Measurements from ENCODE around the gene GPR27.

The GPR27 gene

GRCh38 chr3:71753701-71754609 lies at the start of gene GPR27:
Gene GPR27 (plus strand): TSS chr3:71753855. CDS start chr3:71754050, 195 bp downstream.
- FAIRE-seq = peak; percentile 87
- DNase-seq (ENCODE audit: insufficient read length, low spot score) = peak; percentile 19

GRCh38 chr3:71704915-71705314 lies 48.7 kb upstream of the GPR27 start:
- DNase-seq (ENCODE audit: insufficient read length, low spot score) = no peak
- FAIRE-seq = no peak

- DNase-seq (ENCODE audit: insufficient read length, low spot score) (no peak), FAIRE-seq (no peak)
Measured at GRCh38 chr3:71705681-71706080, 48.0 kb upstream of the GPR27 start.

GRCh38 chr3:71707595-71707994 lies 46.1 kb upstream of the GPR27 start:
- no peak for FAIRE-seq

GRCh38 chr3:71708476-71709105 lies 45.1 kb upstream of the GPR27 start:
- no peak for FAIRE-seq
- DNase-seq (ENCODE audit: insufficient read length, low spot score) = no peak

More at GRCh38 chr3:71707595-71707994, 46.1 kb upstream of the GPR27 start:
- no peak for DNase-seq (ENCODE audit: insufficient read length, low spot score)

GRCh38 chr3:71709908-71710511 lies 43.6 kb upstream of the GPR27 start:
- DNase-seq (ENCODE audit: insufficient read length, low spot score) (no peak), FAIRE-seq (no peak)

GRCh38 chr3:71710906-71711494 lies 42.7 kb upstream of the GPR27 start:
- peak; percentile 69 for DNase-seq (ENCODE audit: insufficient read length, low spot score)
- FAIRE-seq = no peak

GRCh38 chr3:71713041-71713440 lies 40.6 kb upstream of the GPR27 start:
- DNase-seq (ENCODE audit: insufficient read length, low spot score) = no peak
- no peak for FAIRE-seq

- DNase-seq (ENCODE audit: insufficient read length, low spot score) = no peak
- no peak for FAIRE-seq
Measured at GRCh38 chr3:71714595-71714994, 39.1 kb upstream of the GPR27 start.

GRCh38 chr3:71718072-71718471 lies 35.6 kb upstream of the GPR27 start:
- FAIRE-seq (no peak), DNase-seq (ENCODE audit: insufficient read length, low spot score) (no peak)

GRCh38 chr3:71721002-71721401 lies 32.7 kb upstream of the GPR27 start:
- no peak for FAIRE-seq
- DNase-seq (ENCODE audit: insufficient read length, low spot score) = no peak

- DNase-seq (ENCODE audit: insufficient read length, low spot score) = no peak
- no peak for FAIRE-seq
Measured at GRCh38 chr3:71721651-71722157, 32.0 kb upstream of the GPR27 start.

GRCh38 chr3:71722693-71723092 lies 31.0 kb upstream of the GPR27 start:
- DNase-seq (ENCODE audit: insufficient read length, low spot score) = no peak

GRCh38 chr3:71723452-71724170 lies 30.0 kb upstream of the GPR27 start:
- FAIRE-seq (no peak), DNase-seq (ENCODE audit: insufficient read length, low spot score) (no peak)

More at GRCh38 chr3:71722693-71723092, 31.0 kb upstream of the GPR27 start:
- no peak for FAIRE-seq

- FAIRE-seq = no peak
- no peak for DNase-seq (ENCODE audit: insufficient read length, low spot score)
Measured at GRCh38 chr3:71724171-71724453, 29.5 kb upstream of the GPR27 start.

GRCh38 chr3:71724584-71725270 lies 28.9 kb upstream of the GPR27 start:
- DNase-seq (ENCODE audit: insufficient read length, low spot score) (peak; percentile 27), FAIRE-seq (no peak)

- FAIRE-seq (no peak), DNase-seq (ENCODE audit: insufficient read length, low spot score) (peak; percentile 63)
Measured at GRCh38 chr3:71725271-71725991, 28.2 kb upstream of the GPR27 start, which contains the start of gene EIF4E3. Gene EIF4E3 (minus strand): TSS chr3:71725402. CDS start chr3:71725367, 35 bp downstream.

- peak; percentile 6 for DNase-seq (ENCODE audit: insufficient read length, low spot score)
- FAIRE-seq = no peak
Measured at GRCh38 chr3:71726146-71726545, 27.5 kb upstream of the GPR27 start.
